Natural killer cell treated with Interleukin-12 subunit alpha and Interleukin-12 subunit beta and Interleukin-15 and Interleukin-18, amount 100 ng/mL, for 72 hours (primary cell): ENCODE measurements around the gene NT5E. TPM values are rescaled to one million over a fixed set of nuclear protein-coding genes. Genes with fewer than 3 reads are reported as not detected.
"Not testable (repeated sequence)": the region's sequence is repeated elsewhere in the genome, so short reads cannot be mapped to it uniquely, and the experiment has no call there.

Source experiments
- ATAC-seq, 2 donors: fragments of 150-1000 bp; cut with Tn5 transposase in 1 of 2; sonication (Bioruptor Pico), chemical (Tn5 transposase) in 1 of 2; 2 replicates each; pipeline ENCODE4 v1.10.0; 2021
- DNase-seq: peaks from one replicate; pipeline ENCODE4 v3.0.0; 2022; ENCODE audit warnings: low spot score
- H3K27ac Mint-ChIP-seq, 2 donors: 1 replicate in 1 of 2; 2 replicates in 1 of 2; pipeline ENCODE4 v1.8.0; 2022; ENCODE audit warnings: mixed read lengths in 2 of 2, mild to moderate bottlenecking in 1 of 2, moderate library complexity in 1 of 2
- H3K27me3 Mint-ChIP-seq, 2 donors: 1 replicate in 1 of 2; 2 replicates in 1 of 2; pipeline ENCODE4 v1.8.0; 2022; ENCODE audit warnings: mixed read lengths in 2 of 2
- H3K36me3 Mint-ChIP-seq: one replicate; pipeline ENCODE4 v1.8.0; 2022; ENCODE audit warnings: mixed read lengths
- H3K4me1 Mint-ChIP-seq, 2 donors: 1 replicate in 1 of 2; 2 replicates in 1 of 2; pipeline ENCODE4 v1.8.0; 2022; ENCODE audit warnings: low read depth in 2 of 2, mixed read lengths in 2 of 2, mild to moderate bottlenecking in 1 of 2
- H3K4me3 Mint-ChIP-seq: one replicate; pipeline ENCODE4 v1.8.0; 2022; ENCODE audit warnings: mixed read lengths
- H3K9me3 Mint-ChIP-seq: 2 replicates; pipeline ENCODE4 v1.8.0; 2022; ENCODE audit warnings: mixed read lengths
- total RNA-seq, 2 donors: library from RNA; stranded (reverse); gene quantifications; one replicate each; pipeline ENCODE4 v1.2.3, GENCODE V29; 2022

The NT5E gene
- under 1 TPM in 1 of 2 donors, not detected in 1; 0.56 TPM for total RNA-seq

DNA sequence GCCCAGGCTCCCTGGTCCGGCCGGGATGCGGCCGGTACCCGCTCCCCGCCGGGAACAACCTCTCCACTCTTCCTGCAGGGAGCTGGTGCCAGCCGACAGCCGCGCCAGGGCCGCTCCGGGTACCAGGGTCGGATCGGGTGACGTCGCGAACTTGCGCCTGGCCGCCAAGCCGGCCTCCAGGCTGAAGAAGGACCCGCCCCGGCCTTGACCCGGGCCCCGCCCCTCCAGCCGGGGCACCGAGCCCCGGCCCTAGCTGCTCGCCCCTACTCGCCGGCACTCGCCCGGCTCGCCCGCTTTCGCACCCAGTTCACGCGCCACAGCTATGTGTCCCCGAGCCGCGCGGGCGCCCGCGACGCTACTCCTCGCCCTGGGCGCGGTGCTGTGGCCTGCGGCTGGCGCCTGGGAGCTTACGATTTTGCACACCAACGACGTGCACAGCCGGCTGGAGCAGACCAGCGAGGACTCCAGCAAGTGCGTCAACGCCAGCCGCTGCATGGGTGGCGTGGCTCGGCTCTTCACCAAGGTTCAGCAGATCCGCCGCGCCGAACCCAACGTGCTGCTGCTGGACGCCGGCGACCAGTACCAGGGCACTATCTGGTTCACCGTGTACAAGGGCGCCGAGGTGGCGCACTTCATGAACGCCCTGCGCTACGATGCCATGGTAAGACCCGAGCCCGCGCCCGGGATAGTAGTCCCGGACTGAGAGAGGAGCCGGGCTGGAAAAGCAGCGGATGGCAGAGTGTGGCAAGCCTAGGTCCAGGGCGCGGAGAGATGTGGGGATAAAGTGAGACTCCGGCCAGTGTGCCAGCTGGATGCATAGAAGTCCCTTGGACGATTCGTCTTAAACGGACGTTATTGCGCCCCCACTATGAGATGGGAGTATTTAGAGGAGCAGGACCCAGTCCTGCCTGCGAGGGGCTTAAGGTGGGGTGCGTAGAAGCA, at the start of gene NT5E:
NT5E (plus strand) TSS at position 266 of the 942 bp plus-strand sequence; CDS start at position 323, 57 bp downstream.
- Mint-ChIP-seq H3K9me3 (no peaks in the 10 kb centered on the region), H3K27me3 (peaks cover 49 to 76% of the 10 kb centered on the region in 2 donors), H3K4me1 (peaks cover 15 to 27% of the 10 kb centered on the region in 2 donors), H3K4me3 (peak within 1 kb of the TSS; percentile 67), H3K36me3 (no peaks in the 10 kb centered on the region), H3K27ac (no peak within 1 kb of the TSS)
- peak; percentile 83 to 87 for ATAC-seq
- DNase-seq, result peak; percentile 62

DNA sequence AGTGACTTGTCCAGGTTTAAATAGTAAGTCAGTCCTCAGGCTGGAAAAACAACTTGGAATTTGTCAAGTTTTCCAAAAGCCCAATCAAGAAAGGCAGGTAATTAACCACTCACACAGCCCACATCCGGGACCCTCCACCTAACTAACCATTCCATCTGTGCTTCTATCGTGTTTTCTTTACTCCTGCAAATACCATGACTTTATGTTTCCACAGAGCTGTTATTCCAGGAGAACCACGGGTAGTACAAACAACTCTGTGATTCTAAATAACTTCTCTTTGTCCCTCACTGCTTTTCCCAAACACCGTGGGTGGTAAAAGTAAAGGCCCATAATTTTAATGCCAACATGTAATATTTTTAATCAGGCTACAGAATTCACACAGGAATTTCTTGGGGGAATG, 49.6 kb upstream of the NT5E start:
- H3K27me3 Mint-ChIP-seq, result peaks cover 0 to 6% of the 10 kb centered on the region in 2 donors
- ATAC-seq, result no peak

DNA sequence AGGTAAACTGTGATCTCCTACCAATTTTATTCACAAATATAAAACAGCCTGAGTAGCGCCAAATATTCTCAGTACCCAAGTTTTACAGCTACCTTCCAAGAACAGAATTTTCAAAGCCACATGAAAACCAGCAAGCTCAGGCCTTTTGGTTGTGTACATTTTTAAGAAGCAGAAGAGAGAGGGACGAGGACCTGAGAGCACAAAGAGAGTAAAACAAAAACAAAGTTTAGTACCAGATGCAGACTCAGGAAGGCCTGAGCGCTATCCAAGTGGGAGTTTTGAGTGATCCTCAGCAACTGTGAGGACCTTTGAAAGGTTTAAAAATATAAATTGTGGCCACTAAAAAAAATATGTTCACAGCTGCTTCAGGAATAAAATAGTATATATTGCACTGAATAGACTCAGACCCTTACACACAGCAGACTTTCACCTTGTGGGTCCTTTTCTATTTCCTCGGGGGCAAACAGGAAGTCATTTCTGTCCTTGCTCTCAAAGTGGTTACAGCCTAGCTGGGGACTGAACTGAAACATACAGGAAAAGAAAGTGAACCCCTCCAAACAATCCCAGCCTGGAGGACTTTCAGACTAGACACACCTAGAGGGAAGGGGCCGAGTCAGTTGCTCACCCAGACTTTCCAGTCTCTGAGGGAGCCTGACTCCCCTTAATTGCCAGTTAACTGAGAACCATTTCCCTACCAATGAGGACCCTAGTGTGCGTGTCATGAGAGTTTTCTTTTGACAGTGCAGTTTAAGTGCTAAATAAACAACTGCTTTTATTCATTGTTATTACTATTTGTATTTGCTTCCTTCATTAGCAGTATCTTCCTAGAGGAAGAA, 48.5 kb upstream of the NT5E start:
- H3K27ac Mint-ChIP-seq, result no peak overlapping the region
- peaks cover 3% of the 10 kb centered on the region for H3K9me3 Mint-ChIP-seq
- peaks cover 3 to 5% of the 10 kb centered on the region in 2 donors for H3K27me3 Mint-ChIP-seq
- ATAC-seq (no peak), DNase-seq (no peak)
- no peak overlapping the region for H3K4me3 Mint-ChIP-seq
- peaks cover 4 to 5% of the 10 kb centered on the region in 2 donors for H3K4me1 Mint-ChIP-seq
- H3K36me3 Mint-ChIP-seq, result no peaks in the 10 kb centered on the region

More for the DNA sequence above, 49.6 kb upstream of the NT5E start:
- no peak overlapping the region for H3K4me3 Mint-ChIP-seq
- no peak overlapping the region for H3K27ac Mint-ChIP-seq
- H3K9me3 Mint-ChIP-seq, result peaks cover 3% of the 10 kb centered on the region
- DNase-seq, result no peak
- peaks cover 4 to 5% of the 10 kb centered on the region in 2 donors for H3K4me1 Mint-ChIP-seq
- H3K36me3 Mint-ChIP-seq, result no peaks in the 10 kb centered on the region

DNA sequence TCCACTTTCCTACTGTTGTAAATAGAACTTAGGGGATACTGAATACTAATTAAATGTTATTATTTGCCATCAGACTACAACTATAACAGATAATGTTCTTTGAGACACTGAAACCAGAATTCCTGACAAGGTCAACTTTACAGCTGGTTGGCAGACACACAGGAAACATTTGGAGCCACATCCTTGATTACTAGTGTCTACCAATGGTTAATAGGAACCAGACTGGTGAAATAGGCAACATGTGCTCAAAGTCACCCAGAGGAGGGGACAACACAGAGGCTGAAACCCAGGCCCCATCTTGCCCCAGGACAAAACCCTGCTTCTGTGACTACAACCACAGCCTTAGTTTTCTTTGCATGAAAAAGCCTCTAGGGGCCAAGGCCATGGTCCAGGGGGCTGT, 47.8 kb upstream of the NT5E start:
- peaks cover 6 to 7% of the 10 kb centered on the region in 2 donors for H3K27me3 Mint-ChIP-seq
- peaks cover 3% of the 10 kb centered on the region for H3K9me3 Mint-ChIP-seq
- H3K36me3 Mint-ChIP-seq, result no peaks in the 10 kb centered on the region
- no peak overlapping the region for H3K4me3 Mint-ChIP-seq
- H3K4me1 Mint-ChIP-seq, result peaks cover 4 to 5% of the 10 kb centered on the region in 2 donors
- H3K27ac Mint-ChIP-seq, result no peak overlapping the region
- ATAC-seq (no peak), DNase-seq (no peak)

DNA sequence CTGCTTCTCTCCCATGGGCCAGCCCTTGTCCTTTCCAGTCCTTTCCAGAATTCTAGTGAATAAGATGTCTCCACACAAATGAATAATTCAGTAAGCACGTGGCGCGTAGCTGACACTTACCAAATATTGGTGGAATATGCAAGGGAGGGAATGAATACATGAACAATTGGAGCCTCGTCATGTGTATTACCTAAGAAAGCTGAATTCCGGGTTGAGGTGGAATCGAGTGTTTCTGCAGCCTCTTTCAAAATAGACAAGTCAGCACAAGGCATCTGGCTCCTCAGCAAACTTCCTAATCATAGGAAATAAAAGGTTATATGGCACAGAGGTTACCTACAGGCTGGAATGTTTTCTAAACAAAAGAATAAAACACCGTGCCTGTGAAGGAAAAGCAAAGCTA, 47.0 kb upstream of the NT5E start:
- H3K27me3 Mint-ChIP-seq, result peaks cover 9 to 11% of the 10 kb centered on the region in 2 donors
- H3K4me3 Mint-ChIP-seq, result no peak overlapping the region
- no peak overlapping the region for H3K27ac Mint-ChIP-seq
- H3K36me3 Mint-ChIP-seq, result no peaks in the 10 kb centered on the region
- ATAC-seq, result no peak
- no peak for DNase-seq
- peaks cover 4 to 5% of the 10 kb centered on the region in 2 donors for H3K4me1 Mint-ChIP-seq
- no peaks in the 10 kb centered on the region for H3K9me3 Mint-ChIP-seq

DNA sequence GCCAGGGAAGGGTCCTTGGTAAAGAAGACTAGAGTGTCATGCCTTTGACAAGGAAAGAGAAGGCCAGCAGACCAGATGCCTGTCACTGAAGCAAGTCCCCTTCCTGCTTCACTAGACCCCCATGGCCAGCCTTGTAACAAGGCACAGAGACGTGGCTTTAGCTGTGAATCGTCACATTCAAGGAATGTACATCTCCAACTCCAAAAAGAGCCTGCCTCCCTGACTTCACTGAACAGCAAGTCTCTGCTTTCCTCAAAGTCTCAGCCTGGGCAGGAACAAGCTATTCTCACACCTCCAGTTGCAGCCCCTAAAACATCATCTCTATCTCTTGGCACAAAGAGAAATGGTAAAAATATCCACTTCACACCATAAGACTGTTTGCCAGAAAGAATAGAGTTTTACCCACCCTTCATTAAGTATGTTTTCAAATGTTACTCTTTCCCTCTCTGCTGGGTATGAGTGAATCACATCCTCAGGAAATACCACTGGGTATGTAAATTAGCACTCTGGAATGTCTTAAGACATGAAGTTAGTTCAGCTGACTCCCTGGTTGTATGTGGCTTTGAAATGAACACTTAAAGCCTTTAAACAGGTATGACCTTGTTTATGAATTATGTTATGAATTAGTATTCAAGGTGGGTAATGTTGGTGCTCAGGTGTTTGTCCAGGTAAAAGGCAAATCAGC, 46.4 kb upstream of the NT5E start:
- no peak overlapping the region for H3K4me3 Mint-ChIP-seq
- DNase-seq (no peak), ATAC-seq (no peak)
- peaks cover 9 to 11% of the 10 kb centered on the region in 2 donors for H3K27me3 Mint-ChIP-seq
- peaks cover 4 to 5% of the 10 kb centered on the region in 2 donors for H3K4me1 Mint-ChIP-seq
- H3K36me3 Mint-ChIP-seq, result no peaks in the 10 kb centered on the region
- H3K27ac Mint-ChIP-seq, result no peak overlapping the region
- H3K9me3 Mint-ChIP-seq, result no peaks in the 10 kb centered on the region

DNA sequence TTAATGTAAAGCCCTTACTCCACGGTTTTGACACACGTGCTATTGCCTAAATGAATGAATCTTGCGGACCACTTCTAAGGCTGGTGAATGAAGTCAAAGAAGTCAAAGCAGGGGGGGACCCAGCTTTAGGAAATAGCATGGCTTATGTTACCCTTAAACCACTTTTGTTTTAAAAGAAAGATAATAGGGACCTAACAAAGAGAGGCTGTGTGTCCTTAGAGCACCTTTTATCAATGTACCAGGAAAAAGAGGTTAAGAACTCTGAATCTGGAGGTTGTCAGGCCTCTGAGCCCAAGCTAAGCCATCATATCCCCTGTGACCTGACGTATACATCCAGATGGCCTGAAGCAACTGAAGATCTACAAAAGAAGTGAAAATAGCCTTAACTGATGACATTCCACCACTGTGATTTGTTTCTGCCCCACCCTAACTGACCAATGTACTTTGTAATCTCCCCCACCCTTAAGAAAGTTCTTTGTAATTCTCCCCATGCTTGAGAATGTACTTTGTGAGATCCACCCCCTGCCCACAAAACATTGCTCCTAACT, 45.8 kb upstream of the NT5E start:
- DNase-seq, H3K27ac Mint-ChIP-seq, H3K9me3 Mint-ChIP-seq, ATAC-seq, H3K36me3 Mint-ChIP-seq, H3K4me1 Mint-ChIP-seq, H3K4me3 Mint-ChIP-seq: not testable (repeated sequence)
- peaks cover 9 to 17% of the 10 kb centered on the region in 2 donors for H3K27me3 Mint-ChIP-seq

DNA sequence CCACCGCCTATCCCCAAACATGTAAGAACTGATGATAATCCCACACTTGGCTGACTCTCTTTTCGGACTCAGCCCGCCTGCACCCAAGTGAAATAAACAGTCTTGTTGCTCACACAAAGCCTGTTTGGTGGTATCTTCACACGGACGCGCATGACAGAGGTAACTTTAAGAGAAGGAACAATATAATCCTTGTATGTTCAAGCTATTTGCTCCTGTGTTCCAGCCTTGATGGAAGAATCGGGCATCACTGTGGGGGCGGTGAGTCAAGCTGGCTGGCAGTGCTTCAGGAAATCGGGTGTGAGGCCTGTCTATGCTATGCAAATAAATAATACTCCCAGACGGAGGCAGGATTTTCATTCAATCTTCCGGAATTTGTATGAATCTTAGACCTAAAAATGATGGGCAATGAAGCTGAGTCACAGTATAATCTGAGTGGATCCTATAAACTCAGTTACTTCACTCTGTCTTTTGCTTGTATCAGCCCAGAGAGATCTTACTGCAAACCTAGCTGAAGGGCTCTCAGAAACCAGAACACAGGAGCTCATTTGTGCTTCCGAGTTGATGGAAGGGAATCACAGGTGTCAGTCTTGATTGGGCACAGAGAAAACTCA, 45.2 kb upstream of the NT5E start:
- H3K9me3 Mint-ChIP-seq, result no peaks in the 10 kb centered on the region
- no peak overlapping the region for H3K4me3 Mint-ChIP-seq
- no peak overlapping the region for H3K27ac Mint-ChIP-seq
- H3K4me1 Mint-ChIP-seq, result peaks cover 4 to 5% of the 10 kb centered on the region in 2 donors
- H3K36me3 Mint-ChIP-seq, result no peaks in the 10 kb centered on the region
- peaks cover 9 to 19% of the 10 kb centered on the region in 2 donors for H3K27me3 Mint-ChIP-seq
- no peak for DNase-seq
- no peak for ATAC-seq

DNA sequence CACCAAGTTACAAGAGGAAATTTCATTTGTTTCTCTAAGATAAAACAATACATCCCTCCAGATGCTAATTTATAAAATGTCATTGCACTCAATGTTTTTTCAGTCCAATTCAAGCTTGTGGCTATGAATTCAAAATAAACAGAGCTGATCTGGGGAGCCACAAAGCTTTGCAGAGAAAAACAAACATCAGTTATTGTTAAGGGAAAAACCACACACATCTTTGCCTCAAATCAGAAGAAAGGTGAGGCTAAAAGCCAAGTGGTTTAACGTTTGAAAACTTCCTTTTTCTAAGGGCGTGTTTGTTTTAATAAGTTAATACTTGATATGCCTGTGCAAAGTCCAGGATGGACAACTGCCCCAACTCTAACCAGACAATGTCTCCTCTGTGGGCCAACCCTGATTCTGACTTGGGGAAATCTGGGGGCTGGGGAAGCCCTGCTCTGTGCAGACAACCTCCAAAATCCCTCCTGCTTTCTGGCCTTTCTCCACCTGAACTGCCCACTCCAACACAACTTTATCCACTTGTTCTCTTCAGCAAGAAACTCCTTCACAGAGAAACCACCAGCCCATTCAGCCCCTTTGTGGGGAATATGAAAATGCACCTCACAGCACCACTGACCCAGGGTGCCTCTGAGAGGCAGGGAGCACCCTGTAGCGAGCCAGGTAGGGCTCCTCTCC, 44.6 kb upstream of the NT5E start:
- no peaks in the 10 kb centered on the region for H3K36me3 Mint-ChIP-seq
- no peaks in the 10 kb centered on the region for H3K9me3 Mint-ChIP-seq
- H3K4me3 Mint-ChIP-seq, result no peak overlapping the region
- H3K27ac Mint-ChIP-seq, result no peak overlapping the region
- H3K27me3 Mint-ChIP-seq, result peaks cover 9 to 19% of the 10 kb centered on the region in 2 donors
- ATAC-seq, result peak in 1 of 2 donors; percentile 52
- H3K4me1 Mint-ChIP-seq, result peaks cover 4 to 5% of the 10 kb centered on the region in 2 donors
- DNase-seq, result no peak

DNA sequence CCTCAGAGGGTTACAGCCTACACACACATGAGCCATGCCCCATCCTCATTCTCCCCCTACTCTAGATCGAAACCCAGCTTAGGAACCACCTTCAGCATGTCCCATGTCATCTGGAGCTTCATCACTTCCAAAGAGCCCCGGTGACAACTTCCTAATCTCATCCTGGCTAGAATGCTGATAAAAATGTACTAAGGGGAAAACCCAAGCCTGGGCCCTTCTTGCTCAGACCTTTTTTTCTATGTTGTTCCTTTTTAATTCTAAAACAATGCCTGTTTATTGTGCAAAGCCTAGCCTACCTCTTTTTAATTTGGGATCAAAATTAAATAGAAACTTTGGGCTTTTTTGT, 44.1 kb upstream of the NT5E start:
- Mint-ChIP-seq H3K4me1 (peaks cover 4 to 5% of the 10 kb centered on the region in 2 donors), H3K27me3 (peaks cover 9 to 19% of the 10 kb centered on the region in 2 donors), H3K27ac (no peak overlapping the region), H3K4me3 (no peak overlapping the region), H3K9me3 (no peaks in the 10 kb centered on the region), H3K36me3 (no peaks in the 10 kb centered on the region)
- no peak for DNase-seq
- no peak for ATAC-seq

DNA sequence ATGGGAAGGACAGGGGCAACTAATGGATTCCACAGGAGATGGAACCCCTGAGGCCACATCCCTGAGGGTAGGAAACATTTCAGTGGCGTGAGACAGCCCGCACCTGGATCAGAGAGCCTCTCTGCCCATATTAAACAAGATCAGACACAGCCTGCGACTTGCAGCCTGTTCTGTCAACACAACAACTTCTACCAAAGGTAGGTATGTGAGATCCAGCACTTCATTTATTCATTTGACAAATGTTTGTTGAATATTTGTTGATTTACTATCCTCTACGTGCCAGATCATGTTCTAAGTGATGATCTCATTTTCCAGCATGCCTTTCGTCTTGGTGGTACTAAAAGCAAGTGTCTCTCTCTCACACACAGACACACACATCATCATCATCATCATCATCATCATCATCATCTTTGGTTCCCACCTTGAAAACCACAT, 43.2 kb upstream of the NT5E start:
- no peak overlapping the region for H3K27ac Mint-ChIP-seq
- H3K4me3 Mint-ChIP-seq, result no peak overlapping the region
- H3K9me3 Mint-ChIP-seq, result no peaks in the 10 kb centered on the region
- peaks cover 9 to 19% of the 10 kb centered on the region in 2 donors for H3K27me3 Mint-ChIP-seq
- DNase-seq, result no peak
- H3K36me3 Mint-ChIP-seq, result no peaks in the 10 kb centered on the region
- H3K4me1 Mint-ChIP-seq, result peaks cover 4 to 5% of the 10 kb centered on the region in 2 donors
- ATAC-seq, result no peak

DNA sequence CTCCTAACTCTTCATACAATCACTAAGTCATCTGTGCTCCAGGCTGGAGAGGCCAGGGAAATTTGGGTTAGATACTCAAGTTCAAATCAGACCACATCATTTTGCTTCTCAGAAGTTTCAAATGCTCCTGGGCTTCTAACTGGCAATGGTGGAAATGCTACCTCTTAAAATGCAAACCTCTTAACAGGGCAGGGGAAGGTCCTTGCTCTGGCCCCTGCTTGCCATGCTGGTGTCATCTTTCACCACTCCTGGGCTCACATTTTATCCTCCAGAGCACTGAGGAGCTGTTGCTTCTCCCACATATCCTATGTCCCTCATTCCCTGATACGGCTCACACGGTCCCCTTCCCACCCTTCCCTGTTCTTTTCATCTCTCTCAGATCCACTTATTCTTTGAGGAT, 41.8 kb upstream of the NT5E start:
- no peaks in the 10 kb centered on the region for H3K9me3 Mint-ChIP-seq

More for the DNA sequence above, 41.8 kb upstream of the NT5E start:
- Mint-ChIP-seq H3K4me3 (no peak overlapping the region), H3K36me3 (no peaks in the 10 kb centered on the region), H3K27me3 (peaks cover 17 to 26% of the 10 kb centered on the region in 2 donors), H3K27ac (no peak overlapping the region), H3K4me1 (peaks cover 4 to 5% of the 10 kb centered on the region in 2 donors)
- ATAC-seq (no peak), DNase-seq (no peak)
